ENCODE measurements around the gene DCAF4. TPM values are rescaled to one million over a fixed set of nuclear protein-coding genes. Genes with fewer than 3 reads are reported as not detected.

The DCAF4 gene
- polyA plus RNA-seq, 1 donor from 2014 or later: 16.5 TPM

DNA sequence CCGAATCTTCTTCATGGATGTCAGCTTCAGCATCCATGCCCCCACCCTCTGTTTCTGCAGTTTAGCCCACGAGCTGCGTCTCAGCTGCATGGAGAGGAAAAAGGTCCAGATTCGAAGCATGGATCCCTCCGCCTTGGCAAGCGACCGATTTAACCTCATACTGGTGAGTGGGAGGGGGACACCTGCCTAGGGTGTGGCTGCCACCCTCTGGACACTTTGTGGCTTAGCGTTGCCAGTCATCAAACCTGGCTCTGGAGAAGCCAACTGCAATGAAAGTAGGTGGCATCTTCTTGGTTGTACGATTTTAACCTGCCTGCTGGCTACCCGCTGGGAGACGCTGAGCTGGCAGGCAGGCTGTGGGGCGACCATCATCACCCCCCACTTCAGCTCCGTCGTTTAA is 16.7 kb downstream of the DCAF4 start:
- Histone ChIP-seq H3K9me2 (ENCODE audit: insufficient read depth, low read length) (no peaks in the 10 kb centered on the region), H3K27ac (ENCODE audit: low read length) (no peak overlapping the region), H3K27me3 (ENCODE audit: insufficient read depth, low read depth, low read length) (no peaks in the 10 kb centered on the region), H3K79me2 (replicated peaks; ENCODE audit: insufficient read depth, low read length) (no peaks in the 10 kb centered on the region), H3F3A (ENCODE audit: insufficient read depth, low read length, poor library complexity, severe bottlenecking) (no peaks in the 10 kb centered on the region), H2AFZ (ENCODE audit: low read depth, low read length) (no peak overlapping the region), H3K9me3 (ENCODE audit: low read length) (no peaks in the 10 kb centered on the region), H3K9ac (ENCODE audit: low read length) (no peak overlapping the region), H3K36me3 (ENCODE audit: insufficient read depth, low read length) (no peaks in the 10 kb centered on the region), H4K20me1 (ENCODE audit: insufficient read depth) (no peaks in the 10 kb centered on the region), H3K4me3 (ENCODE audit: low read length) (no peak overlapping the region), H3K4me2 (ENCODE audit: low read length) (no peak overlapping the region)
- TF ChIP-seq CTCF (IDR thresholded peaks at IDR 0.05; ENCODE audit: poor library complexity, severe bottlenecking) (no peak), EZH2 (IDR thresholded peaks at IDR 0.05; ENCODE audit: borderline replicate concordance, insufficient read depth, low read length, poor library complexity, severe bottlenecking) (no peak), SMC3 (conservative IDR thresholded peaks at IDR 0.05; ENCODE audit: poor library complexity) (no peak), RAD21 (conservative IDR thresholded peaks at IDR 0.05) (no peak), EP300 (conservative IDR thresholded peaks at IDR 0.05; ENCODE audit: poor library complexity, severe bottlenecking) (no peak), MXI1 (conservative IDR thresholded peaks at IDR 0.05; ENCODE audit: poor library complexity, severe bottlenecking) (no peak), POLR2AphosphoS5 (IDR thresholded peaks at IDR 0.05) (no peak)

DNA sequence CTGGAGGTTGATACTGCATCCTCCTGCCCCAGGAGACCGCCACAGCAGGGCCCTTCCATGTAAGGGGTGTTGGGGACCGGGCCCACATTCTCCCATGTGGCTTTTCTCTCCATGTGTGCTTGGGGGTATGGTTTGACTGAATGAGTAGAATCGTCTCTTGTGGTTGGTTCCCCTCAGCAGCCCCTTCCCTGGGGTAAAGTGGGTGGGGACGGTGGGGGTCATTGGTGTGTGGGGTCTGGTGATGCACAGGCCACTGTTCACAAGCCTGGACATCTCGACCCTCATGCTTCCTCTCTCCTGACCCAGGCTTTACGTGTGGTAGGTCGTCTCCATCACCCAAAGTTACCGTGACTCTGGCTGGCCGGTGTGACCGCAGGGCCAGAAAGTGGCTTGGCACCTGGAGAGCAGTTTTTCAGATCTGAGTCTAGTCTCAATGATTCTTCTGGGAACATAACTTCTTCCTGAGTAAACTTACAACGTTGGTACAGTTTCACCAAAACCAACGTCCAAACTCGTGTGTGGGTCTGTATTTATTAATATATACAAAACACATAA is 17.7 kb downstream of the DCAF4 start:
- Histone ChIP-seq H3K4me2 (ENCODE audit: low read length) (no peak overlapping the region), H3K36me3 (ENCODE audit: insufficient read depth, low read length) (no peaks in the 10 kb centered on the region), H3K27me3 (ENCODE audit: insufficient read depth, low read depth, low read length) (no peaks in the 10 kb centered on the region), H3K9me2 (ENCODE audit: insufficient read depth, low read length) (no peaks in the 10 kb centered on the region), H4K20me1 (ENCODE audit: insufficient read depth) (no peaks in the 10 kb centered on the region), H3K4me3 (ENCODE audit: low read length) (no peak overlapping the region), H2AFZ (ENCODE audit: low read depth, low read length) (no peak overlapping the region), H3K27ac (ENCODE audit: low read length) (no peak overlapping the region), H3F3A (ENCODE audit: insufficient read depth, low read length, poor library complexity, severe bottlenecking) (no peaks in the 10 kb centered on the region), H3K9ac (ENCODE audit: low read length) (no peak overlapping the region), H3K9me3 (ENCODE audit: low read length) (no peaks in the 10 kb centered on the region), H3K79me2 (replicated peaks; ENCODE audit: insufficient read depth, low read length) (no peaks in the 10 kb centered on the region)
- no peak for TF ChIP-seq MXI1 (conservative IDR thresholded peaks at IDR 0.05; ENCODE audit: poor library complexity, severe bottlenecking)
- TF ChIP-seq TAF1 (IDR thresholded peaks at IDR 0.05; ENCODE audit: low read depth): no peak
- no peak for TF ChIP-seq REST (IDR thresholded peaks at IDR 0.05; ENCODE audit: borderline replicate concordance)
- TF ChIP-seq RAD21 (conservative IDR thresholded peaks at IDR 0.05): no peak
- no peak for TF ChIP-seq EZH2 (IDR thresholded peaks at IDR 0.05; ENCODE audit: borderline replicate concordance, insufficient read depth, low read length, poor library complexity, severe bottlenecking)
- no peak for TF ChIP-seq CTCF (IDR thresholded peaks at IDR 0.05; ENCODE audit: poor library complexity, severe bottlenecking)
- no peak for TF ChIP-seq SMC3 (conservative IDR thresholded peaks at IDR 0.05; ENCODE audit: poor library complexity)
- no peak for TF ChIP-seq POLR2AphosphoS5 (IDR thresholded peaks at IDR 0.05)
- no peak for TF ChIP-seq EP300 (conservative IDR thresholded peaks at IDR 0.05; ENCODE audit: poor library complexity, severe bottlenecking)

Measured in neural cell (in vitro differentiated cells).